C4-2B (cell line): Measurements from ENCODE around the gene SPATA3.
"Not testable (repeated sequence)": the region's sequence is repeated elsewhere in the genome, so short reads cannot be mapped to it uniquely, and the experiment has no call there.

Experiments
- CTCF ChIP-seq: fragments of 450-650 bp; conservative IDR thresholded peaks from 2 replicates; pipeline ENCODE4 v1.5.1; 2017; ENCODE audit warnings: mild to moderate bottlenecking
- ZFX ChIP-seq: fragments of 450-650 bp; IDR thresholded peaks from 2 replicates; pipeline ENCODE4 v1.6.1; 2017

GRCh38 chr2:230968314-230968713 is 27.6 kb upstream of the SPATA3 start:
- TF ChIP-seq CTCF, ZFX: not testable (repeated sequence)
